Prostate gland (tissue), 2 donors: ENCODE results near the gene TMEM151A.

Source experiments
- POLR2A ChIP-seq: fragments of 450-650 bp; IDR thresholded peaks from one replicate; pipeline ENCODE4 v1.6.1; 2016; ENCODE audit warnings: antibody characterized with exemption, mild to moderate bottlenecking
- POLR2AphosphoS5 ChIP-seq: sonication (generic); formaldehyde crosslinking; IDR thresholded peaks from one replicate; pipeline ENCODE4 v1.6.1; 2017; ENCODE audit warnings: antibody characterized with exemption
- TF ChIP-seq, protein P1 (sequence below), 4 experiments: fragments of 200-600 bp in 2 of 4; fragments of 450-650 bp in 2 of 4; sonication (generic) in 2 of 4; IDR thresholded peaks; 1 replicate in 3 of 4; 2 replicates in 1 of 4; pipeline ENCODE4 v1.5.1; 2016 to 2019; ENCODE audit warnings: antibody characterized with exemption in 4 of 4, mild to moderate bottlenecking in 2 of 4, moderate library complexity in 2 of 4

DNA sequence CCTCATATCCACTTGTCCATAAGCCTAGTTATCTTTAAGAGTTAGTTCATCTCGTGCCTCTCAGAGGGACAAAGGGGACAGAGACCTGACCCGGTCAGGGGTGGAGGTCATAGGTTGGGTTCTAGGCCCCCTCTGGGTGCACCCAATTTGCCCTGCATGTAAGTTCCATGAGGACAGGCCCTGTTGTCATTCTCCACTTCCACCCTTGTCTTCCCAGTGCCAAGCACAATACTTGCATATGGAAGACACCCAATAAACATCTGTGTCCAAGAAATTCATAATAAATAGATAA, 1.4 kb upstream of the TMEM151A start:
- TF ChIP-seq, protein P1, sequence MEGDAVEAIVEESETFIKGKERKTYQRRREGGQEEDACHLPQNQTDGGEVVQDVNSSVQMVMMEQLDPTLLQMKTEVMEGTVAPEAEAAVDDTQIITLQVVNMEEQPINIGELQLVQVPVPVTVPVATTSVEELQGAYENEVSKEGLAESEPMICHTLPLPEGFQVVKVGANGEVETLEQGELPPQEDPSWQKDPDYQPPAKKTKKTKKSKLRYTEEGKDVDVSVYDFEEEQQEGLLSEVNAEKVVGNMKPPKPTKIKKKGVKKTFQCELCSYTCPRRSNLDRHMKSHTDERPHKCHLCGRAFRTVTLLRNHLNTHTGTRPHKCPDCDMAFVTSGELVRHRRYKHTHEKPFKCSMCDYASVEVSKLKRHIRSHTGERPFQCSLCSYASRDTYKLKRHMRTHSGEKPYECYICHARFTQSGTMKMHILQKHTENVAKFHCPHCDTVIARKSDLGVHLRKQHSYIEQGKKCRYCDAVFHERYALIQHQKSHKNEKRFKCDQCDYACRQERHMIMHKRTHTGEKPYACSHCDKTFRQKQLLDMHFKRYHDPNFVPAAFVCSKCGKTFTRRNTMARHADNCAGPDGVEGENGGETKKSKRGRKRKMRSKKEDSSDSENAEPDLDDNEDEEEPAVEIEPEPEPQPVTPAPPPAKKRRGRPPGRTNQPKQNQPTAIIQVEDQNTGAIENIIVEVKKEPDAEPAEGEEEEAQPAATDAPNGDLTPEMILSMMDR (IDR thresholded peaks at IDR 0.05) = no peak
- TF ChIP-seq POLR2AphosphoS5 (no peak), POLR2A (no peak)
